ENCODE results near the gene PLEKHM3.

GRCh38 chr2:207813221-207813916, 212.0 kb downstream of the PLEKHM3 start:
- TF ChIP-seq CTCF (IDR thresholded peaks at IDR 0.05; ENCODE audit: low read depth, low read length): no peak
- no peak for TF ChIP-seq POLR2A (IDR thresholded peaks at IDR 0.05; ENCODE audit: extremely low read depth, insufficient read length)
- no peak for TF ChIP-seq MYC (IDR thresholded peaks at IDR 0.05; ENCODE audit: low read depth, low read length)
